ENCODE results near the gene PHAF1. TPM values are rescaled to one million over a fixed set of nuclear protein-coding genes. Genes with fewer than 3 reads are reported as not detected.

PHAF1 gene
- total and polyA plus RNA-seq, 9 of the 15 experiments (the other 6 are each of a cell fraction or from before 2014, with no cell fraction given), result 5.1 to 25.4 (median 13.8) TPM

DNA sequence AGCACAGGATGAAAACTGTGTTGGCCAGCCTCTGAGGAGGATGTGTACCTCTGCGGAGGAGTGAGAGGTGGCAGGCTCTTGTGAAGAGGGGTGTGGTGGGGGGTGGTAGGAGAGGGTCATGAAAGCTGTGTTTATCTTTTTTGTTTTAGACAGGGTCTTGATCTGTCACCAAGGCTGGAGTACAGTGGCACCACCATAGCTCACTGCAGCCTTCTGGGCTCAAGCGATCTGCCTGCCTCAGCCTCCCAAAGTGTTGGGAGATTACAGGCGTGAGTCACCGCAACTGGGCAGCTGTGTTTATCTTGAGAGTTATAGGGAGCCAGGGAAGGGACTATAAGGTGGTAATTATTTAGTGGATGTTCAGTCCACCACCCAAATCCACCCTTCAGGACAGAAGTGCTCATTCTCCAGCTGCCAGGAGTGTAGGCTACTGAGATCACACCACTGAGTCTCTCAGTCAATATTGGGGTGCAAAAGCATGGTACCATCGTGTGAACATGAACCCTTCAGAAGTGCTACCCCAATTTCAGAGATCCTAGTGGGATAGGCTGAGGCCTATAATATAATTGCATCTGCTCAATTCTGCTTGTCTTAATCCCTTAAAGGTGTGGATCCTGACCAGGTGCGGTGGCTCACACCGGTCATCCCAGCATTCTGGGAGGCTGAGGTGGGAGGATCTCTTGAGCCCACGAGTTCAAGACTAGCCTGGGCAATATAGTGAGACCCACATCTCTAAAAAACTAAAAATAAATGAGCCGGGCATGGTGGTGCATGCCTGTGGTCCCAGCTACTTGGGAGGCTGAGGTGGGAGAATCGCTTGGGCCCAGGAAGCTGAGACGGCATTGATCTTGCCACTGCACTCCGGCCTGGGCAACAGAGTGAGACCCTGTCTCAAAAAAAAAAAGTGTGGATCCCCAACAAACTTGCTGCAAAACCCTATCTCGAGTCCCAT is 81.0 kb downstream of the PHAF1 start (continued):
- TF ChIP-seq, protein P1, sequence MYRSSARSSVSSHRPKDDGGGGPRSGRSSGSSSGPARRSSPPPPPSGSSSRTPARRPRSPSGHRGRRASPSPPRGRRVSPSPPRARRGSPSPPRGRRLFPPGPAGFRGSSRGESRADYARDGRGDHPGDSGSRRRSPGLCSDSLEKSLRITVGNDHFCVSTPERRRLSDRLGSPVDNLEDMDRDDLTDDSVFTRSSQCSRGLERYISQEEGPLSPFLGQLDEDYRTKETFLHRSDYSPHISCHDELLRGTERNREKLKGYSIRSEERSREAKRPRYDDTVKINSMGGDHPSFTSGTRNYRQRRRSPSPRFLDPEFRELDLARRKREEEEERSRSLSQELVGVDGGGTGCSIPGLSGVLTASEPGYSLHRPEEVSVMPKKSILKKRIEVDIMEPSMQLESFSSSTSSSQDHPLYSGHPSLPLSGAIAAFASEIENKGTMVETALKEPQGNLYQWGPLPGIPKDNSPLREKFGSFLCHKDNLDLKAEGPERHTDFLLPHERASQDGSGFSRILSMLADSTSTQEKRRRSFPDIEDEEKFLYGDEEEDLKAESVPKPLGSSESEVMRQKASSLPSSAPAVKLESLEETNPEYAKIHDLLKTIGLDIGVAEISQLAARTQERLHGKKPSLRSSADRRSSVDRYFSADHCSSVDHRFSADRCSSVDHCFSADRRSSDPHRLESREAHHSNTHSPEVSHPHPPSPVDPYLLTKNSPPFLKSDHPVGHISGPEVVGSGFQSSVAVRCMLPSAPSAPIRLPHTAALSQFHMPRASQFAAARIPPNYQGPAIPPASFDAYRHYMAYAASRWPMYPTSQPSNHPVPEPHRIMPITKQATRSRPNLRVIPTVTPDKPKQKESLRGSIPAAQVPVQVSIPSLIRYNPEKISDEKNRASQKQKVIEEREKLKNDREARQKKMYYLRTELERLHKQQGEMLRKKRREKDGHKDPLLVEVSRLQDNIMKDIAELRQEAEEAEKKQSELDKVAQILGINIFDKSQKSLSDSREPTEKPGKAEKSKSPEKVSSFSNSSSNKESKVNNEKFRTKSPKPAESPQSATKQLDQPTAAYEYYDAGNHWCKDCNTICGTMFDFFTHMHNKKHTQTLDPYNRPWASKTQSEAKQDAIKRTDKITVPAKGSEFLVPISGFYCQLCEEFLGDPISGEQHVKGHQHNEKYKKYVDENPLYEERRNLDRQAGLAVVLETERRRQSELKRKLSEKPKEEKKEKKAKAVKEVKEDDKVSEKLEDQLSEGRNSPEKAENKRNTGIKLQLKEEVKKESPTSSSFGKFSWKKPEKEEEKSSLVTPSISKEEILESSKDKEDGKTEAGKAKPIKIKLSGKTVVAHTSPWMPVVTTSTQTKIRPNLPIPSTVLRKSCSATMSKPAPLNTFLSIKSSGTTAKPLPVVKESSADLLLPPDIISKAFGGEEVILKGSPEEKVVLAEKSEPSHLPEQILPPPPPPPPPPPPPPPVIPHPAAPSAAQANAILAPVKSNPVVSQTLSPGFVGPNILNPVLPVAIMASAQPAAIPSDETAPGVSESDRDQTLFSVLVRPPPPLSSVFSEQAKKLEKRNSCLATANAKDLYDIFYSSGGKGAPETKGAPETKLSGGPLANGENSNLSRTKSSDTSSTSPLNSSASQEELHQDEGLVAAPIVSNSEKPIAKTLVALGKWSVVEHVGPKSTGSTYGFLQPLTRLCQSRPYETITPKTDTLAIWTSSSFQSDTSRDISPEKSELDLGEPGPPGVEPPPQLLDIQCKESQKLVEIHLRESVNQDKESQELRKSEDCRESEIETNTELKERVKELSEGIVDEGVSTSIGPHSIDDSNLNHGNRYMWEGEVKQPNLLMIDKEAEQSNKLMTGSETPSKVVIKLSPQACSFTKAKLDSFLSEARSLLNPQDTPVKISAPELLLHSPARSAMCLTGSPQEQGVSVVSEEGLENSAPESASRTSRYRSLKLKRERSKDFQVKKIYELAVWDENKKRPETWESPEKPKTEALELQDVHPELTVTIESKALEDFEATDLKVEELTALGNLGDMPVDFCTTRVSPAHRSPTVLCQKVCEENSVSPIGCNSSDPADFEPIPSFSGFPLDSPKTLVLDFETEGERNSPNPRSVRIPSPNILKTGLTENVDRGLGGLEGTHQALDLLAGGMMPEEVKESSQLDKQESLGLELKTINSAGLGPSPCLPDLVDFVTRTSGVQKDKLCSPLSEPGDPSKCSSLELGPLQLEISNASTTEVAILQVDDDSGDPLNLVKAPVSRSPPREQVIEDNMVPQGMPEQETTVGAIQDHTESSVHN (IDR thresholded peaks at IDR 0.05; ENCODE audit: borderline replicate concordance in 1 of 2, low read depth in 1 of 2), result no peak
- TF ChIP-seq, protein P2, sequence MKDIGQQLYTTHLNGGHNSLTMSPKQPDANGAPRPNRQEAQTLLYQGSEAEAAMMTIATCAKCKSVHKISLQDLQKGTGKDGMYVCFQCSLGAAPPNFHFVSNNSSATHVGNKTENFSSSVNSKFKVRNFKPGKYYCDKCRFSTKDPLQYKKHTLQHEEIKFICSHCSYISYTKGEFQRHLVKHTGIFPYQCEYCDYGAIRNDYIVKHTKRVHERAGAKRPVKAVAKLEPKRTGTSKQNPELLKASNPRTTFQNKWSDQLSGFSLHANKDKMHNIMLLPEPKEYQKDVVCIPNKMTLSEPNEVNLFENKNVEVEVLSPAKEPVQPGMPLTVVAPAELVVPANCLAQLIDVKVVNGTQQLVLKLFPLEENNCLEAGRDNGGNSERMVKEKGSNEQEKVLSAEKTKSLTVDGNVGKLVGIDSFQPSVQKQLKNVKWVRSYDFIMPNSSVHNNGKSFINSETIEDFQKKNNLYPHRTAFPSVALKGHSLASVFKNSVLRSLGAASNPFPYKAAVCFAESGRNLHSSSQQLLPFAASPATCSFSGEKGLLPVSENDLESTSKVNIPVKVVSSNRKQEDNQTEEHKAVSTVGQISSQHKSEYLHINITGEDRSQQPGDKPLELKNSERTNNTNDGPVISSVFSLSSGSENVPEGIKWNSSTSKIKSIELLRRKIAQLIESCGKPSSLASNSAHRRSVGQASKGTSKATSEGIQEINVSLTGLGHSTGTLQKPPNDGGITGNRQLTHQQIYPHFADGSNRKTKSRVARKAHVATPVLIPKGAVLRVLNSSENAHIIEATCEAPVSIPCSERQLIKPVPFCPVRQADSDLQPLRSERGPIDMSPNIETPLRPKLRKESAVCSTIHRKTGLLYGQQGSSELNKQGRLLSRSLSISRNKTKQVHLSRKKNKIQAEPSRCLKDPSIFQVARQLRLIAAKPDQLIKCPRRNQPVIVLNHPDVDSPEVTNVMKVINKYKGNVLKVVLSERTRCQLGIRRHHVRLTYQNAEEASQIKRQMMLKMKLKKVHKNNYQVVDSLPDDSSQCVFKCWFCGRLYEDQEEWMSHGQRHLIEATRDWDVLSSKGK (CRISPR knock-in tag; IDR thresholded peaks at IDR 0.05), result no peak
- peak in 1 of 2 experiments; percentile 28; a peak in 1 of 4 replicates for TF ChIP-seq NRF1 (conservative IDR thresholded peaks at IDR 0.05 in 1 of 2, IDR thresholded peaks at IDR 0.05 in 1 of 2)
- peak; percentile 19; the same call in 1 of the 2 replicates for TF ChIP-seq EP300 (IDR thresholded peaks at IDR 0.05; ENCODE audit: low read length)
- no peak for TF ChIP-seq POLR2B (IDR thresholded peaks at IDR 0.05; ENCODE audit: low read depth, partially characterized antibody)
- TF ChIP-seq RB1 (IDR thresholded peaks at IDR 0.05; ENCODE audit: low read depth), result no peak
- TF ChIP-seq CC2D1A (IDR thresholded peaks at IDR 0.05), result no peak
- TF ChIP-seq TRIM24 (IDR thresholded peaks at IDR 0.05), result peak in 1 of 2 experiments; percentile 23; a peak in 1 of 4 replicates
- no peak for TF ChIP-seq NCOA6 (IDR thresholded peaks at IDR 0.05)
- no peak for TF ChIP-seq ZKSCAN1 (IDR thresholded peaks at IDR 0.05; ENCODE audit: low read depth, low read length)
- TF ChIP-seq CHD2 (IDR thresholded peaks at IDR 0.05; ENCODE audit: low read depth, low read length), result no peak
- TF ChIP-seq SMARCC2 (IDR thresholded peaks at IDR 0.05; ENCODE audit: low read depth), result peak; percentile 53; the same call in 1 of the 2 replicates
- TF ChIP-seq POLR2AphosphoS5 (IDR thresholded peaks at IDR 0.05; ENCODE audit: control insufficient read depth, insufficient read depth, low read depth, low read length), result peak; percentile 59; the same call in 1 of the 2 replicates
- TF ChIP-seq FOXK1 (CRISPR knock-in tag; IDR thresholded peaks at IDR 0.05; ENCODE audit: borderline replicate concordance), result no peak
- TF ChIP-seq, protein P3, sequence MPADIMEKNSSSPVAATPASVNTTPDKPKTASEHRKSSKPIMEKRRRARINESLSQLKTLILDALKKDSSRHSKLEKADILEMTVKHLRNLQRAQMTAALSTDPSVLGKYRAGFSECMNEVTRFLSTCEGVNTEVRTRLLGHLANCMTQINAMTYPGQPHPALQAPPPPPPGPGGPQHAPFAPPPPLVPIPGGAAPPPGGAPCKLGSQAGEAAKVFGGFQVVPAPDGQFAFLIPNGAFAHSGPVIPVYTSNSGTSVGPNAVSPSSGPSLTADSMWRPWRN (IDR thresholded peaks at IDR 0.05; ENCODE audit: low read depth), result no peak

Data from K562 (cell line).